Nephron progenitor cell (in vitro differentiated cells): Measurements from ENCODE around the gene MTIF3.

Experiments
- DNase-seq: peaks from one replicate; pipeline ENCODE4 v3.0.0; 2021
- H3K27ac Mint-ChIP-seq: 2 replicates; pipeline ENCODE4 v1.8.0; 2021; ENCODE audit warnings: mild to moderate bottlenecking, moderate library complexity, mixed read lengths
- H3K27me3 Mint-ChIP-seq: 2 replicates; pipeline ENCODE4 v1.8.0; 2021; ENCODE audit warnings: mild to moderate bottlenecking, low read depth, mixed read lengths; ENCODE audit not compliant: poor library complexity
- H3K36me3 Mint-ChIP-seq: 2 replicates; pipeline ENCODE4 v1.8.0; 2021; ENCODE audit warnings: low read depth, mixed read lengths
- H3K4me1 Mint-ChIP-seq: 2 replicates; pipeline ENCODE4 v1.8.0; 2021; ENCODE audit warnings: mixed read lengths
- H3K4me3 Mint-ChIP-seq: 2 replicates; pipeline ENCODE4 v1.8.0; 2021; ENCODE audit warnings: mild to moderate bottlenecking, moderate library complexity, mixed read lengths
- H3K9me3 Mint-ChIP-seq: 2 replicates; pipeline ENCODE4 v1.8.0; 2021; ENCODE audit warnings: mild to moderate bottlenecking, moderate library complexity, mixed read lengths
- TF ChIP-seq, protein P1 (sequence below): fragments of 200-600 bp; sonication (generic); IDR thresholded peaks from 2 replicates; pipeline ENCODE4 v1.5.0; 2021; ENCODE audit warnings: antibody characterized with exemption

MTIF3 gene

DNA sequence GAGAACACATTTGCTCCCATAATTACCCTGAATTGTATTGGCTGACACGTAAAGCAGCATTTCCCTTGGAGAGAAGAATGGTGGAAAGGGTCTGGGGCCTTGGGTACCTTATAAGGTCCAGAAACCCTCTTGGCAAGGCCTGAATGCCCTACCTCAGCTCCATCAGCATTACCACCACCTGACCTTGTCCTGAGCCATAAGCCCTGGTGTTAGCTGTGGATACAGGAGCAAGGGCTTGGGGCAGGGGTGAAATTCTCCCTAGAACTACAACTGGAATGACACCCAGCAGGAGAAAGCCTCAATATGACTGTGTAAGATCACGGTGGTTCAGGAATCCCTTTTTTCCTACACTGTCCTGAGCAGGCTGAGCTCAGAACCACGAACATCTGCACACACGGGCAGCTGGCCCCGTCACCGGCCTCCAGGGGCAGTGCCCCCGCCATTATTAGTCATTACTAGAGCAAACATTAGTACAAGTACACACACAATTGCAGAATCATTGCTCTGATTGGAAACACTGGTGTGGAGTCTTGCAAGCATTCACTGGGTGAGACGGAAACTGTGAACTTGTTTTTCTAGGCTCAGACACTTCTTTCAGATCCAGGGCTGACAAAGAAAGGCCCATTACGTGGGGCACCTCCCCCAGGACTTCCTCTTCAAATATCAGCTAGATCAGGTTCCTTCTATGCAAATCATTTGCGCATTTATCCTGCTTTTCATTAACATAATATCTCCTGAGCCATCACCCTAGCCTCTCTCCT is 26.8 kb upstream of the MTIF3 start:
- H3K9me3 Mint-ChIP-seq: peaks cover 4% of the 10 kb centered on the region
- no peaks in the 10 kb centered on the region for H3K36me3 Mint-ChIP-seq
- H3K4me3 Mint-ChIP-seq: no peak overlapping the region
- no peaks in the 10 kb centered on the region for H3K27me3 Mint-ChIP-seq
- TF ChIP-seq, protein P1, sequence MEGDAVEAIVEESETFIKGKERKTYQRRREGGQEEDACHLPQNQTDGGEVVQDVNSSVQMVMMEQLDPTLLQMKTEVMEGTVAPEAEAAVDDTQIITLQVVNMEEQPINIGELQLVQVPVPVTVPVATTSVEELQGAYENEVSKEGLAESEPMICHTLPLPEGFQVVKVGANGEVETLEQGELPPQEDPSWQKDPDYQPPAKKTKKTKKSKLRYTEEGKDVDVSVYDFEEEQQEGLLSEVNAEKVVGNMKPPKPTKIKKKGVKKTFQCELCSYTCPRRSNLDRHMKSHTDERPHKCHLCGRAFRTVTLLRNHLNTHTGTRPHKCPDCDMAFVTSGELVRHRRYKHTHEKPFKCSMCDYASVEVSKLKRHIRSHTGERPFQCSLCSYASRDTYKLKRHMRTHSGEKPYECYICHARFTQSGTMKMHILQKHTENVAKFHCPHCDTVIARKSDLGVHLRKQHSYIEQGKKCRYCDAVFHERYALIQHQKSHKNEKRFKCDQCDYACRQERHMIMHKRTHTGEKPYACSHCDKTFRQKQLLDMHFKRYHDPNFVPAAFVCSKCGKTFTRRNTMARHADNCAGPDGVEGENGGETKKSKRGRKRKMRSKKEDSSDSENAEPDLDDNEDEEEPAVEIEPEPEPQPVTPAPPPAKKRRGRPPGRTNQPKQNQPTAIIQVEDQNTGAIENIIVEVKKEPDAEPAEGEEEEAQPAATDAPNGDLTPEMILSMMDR: no peak
- peaks cover 12% of the 10 kb centered on the region for H3K4me1 Mint-ChIP-seq
- DNase-seq: no peak
- peak overlapping the region; percentile 46 for H3K27ac Mint-ChIP-seq

DNA sequence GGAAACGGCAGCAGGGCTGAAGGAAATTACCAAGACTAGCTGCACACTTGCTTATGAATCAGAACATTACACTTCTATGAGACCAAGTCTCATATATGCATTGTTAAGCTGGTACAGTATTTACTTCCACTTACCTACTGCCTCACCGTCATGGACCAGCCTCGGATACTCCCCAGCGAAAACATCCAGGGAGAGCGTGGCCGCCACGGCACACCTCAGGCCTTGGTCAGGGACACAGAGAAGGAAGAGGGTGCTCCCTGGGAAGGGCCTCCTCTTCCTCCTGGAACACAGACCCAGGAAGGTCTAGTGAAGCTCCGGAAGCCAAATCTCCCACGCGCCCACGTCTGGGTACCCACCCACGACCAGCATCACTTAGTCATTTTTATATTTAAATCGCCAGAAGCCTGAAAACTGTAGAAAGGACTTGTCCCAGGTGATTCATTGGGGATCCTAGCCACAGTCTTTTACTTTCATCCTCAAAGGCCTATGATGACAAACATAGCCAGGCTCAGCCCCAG is 24.4 kb upstream of the MTIF3 start:
- Mint-ChIP-seq H3K4me1 (peaks cover 12% of the 10 kb centered on the region), H3K4me3 (no peak overlapping the region), H3K27me3 (no peaks in the 10 kb centered on the region), H3K9me3 (no peaks in the 10 kb centered on the region), H3K27ac (no peak overlapping the region), H3K36me3 (no peaks in the 10 kb centered on the region)
- TF ChIP-seq, protein P1: no peak
- no peak for DNase-seq

DNA sequence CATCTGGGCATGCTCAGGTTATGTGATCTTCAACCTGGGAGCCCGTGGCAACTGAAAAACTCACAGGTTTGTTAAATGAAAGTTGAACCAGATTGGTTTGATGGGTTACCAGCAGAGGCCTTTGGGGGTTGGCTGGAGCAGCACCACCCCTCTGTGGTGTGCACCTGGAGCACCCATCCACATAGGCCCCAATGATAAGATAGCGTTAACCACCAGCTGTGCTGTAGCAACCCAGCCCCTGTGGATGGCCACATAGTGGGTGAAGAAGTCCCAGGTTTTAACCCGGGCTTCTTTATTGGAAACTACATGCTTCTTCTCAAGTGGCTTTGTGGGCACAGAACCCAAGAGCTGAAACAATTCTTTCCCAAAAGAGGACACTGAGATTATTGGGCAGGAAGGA is 22.6 kb upstream of the MTIF3 start:
- H3K27ac Mint-ChIP-seq: no peak overlapping the region
- DNase-seq: no peak
- TF ChIP-seq, protein P1: no peak
- H3K27me3 Mint-ChIP-seq: no peaks in the 10 kb centered on the region
- peaks cover 12% of the 10 kb centered on the region for H3K9me3 Mint-ChIP-seq
- peaks cover 12% of the 10 kb centered on the region for H3K4me1 Mint-ChIP-seq
- peaks cover 5% of the 10 kb centered on the region for H3K36me3 Mint-ChIP-seq
- H3K4me3 Mint-ChIP-seq: no peak overlapping the region

DNA sequence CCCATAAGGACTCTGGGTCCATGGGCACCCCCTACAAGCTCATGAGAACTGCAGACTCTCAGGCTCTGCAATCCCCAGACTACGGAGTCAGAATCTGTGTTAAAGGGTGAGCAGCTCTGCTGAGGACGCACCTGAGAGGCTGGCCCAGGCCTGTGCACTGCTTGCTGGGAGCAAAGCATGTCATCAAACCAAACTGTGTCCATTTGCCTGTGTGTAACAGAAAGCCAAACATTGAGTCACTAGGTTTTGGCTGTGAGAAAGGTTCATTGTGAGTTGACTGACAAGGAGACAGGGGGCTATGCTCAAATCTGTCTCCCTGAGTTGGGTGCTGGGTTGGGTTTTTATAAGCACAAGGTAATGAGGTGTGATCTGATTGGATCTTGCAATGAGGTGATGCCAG is 22.1 kb upstream of the MTIF3 start:
- no peak for DNase-seq
- Mint-ChIP-seq H3K27me3 (no peaks in the 10 kb centered on the region), H3K27ac (no peak overlapping the region), H3K4me1 (peaks cover 8% of the 10 kb centered on the region), H3K36me3 (peaks cover 5% of the 10 kb centered on the region), H3K4me3 (no peak overlapping the region), H3K9me3 (peaks cover 12% of the 10 kb centered on the region)
- TF ChIP-seq, protein P1: no peak

DNA sequence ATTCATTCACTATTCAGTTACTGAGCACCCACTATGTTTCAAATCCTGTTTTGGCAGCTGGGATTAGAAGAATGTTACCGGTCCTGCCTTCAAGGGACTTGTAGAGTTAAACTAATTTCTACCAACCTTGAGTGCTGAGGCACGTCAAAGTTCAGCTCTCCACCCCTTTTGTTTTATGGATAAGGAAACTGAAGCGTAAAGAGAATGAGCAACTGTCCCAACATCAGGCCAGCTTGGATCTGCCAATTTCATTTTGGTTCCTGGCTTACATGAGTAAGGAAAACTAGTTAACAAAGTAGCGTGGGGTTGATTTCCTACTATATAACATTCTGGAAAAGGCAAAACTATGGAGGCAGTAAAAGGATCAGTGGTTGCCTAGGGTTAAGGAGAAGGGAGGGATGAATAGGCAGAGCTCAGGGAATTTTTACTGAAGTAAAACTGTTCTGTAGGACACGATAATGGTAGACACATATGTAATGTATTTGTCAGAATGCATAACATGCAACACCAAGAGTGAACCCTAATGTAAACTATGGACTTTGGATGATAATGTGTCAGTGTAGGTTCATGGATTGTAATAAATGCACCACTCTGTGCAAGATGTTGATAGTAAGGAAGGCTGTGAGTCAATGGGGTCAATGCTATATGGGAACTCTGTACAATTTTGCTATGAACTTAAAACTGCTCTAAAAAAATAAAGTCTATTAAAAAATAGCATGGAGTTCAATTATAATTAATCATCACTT is 19.9 kb upstream of the MTIF3 start:
- Mint-ChIP-seq H3K36me3 (peaks cover 5% of the 10 kb centered on the region), H3K9me3 (peaks cover 12% of the 10 kb centered on the region), H3K27me3 (peaks cover 4% of the 10 kb centered on the region), H3K27ac (no peak overlapping the region), H3K4me3 (no peak overlapping the region), H3K4me1 (no peaks in the 10 kb centered on the region)
- TF ChIP-seq, protein P1: no peak
- no peak for DNase-seq
